BE2C (cell line): ENCODE results near the gene GJB4.

ENCODE experiments used
- DNase-seq: peaks from one replicate; pipeline ENCODE4 v3.0.0-alpha.2; 2020
- H3K27me3 ChIP-seq: fragments of 250-450 bp; sonication (Bioruptor Pico); 2 replicates; pipeline ENCODE4 v1.5.1; 2020; ENCODE audit warnings: mild to moderate bottlenecking
- H3K36me3 ChIP-seq: fragments of 250-450 bp; sonication (Bioruptor Pico); 2 replicates; pipeline ENCODE4 v1.5.1; 2020; ENCODE audit warnings: mild to moderate bottlenecking
- H3K4me1 ChIP-seq: fragments of 250-450 bp; sonication (Bioruptor Pico); 2 replicates; pipeline ENCODE4 v1.5.1; 2020
- H3K4me3 ChIP-seq: 2 replicates; pipeline ENCODE4 v1.5.1; 2011; ENCODE audit warnings: low read depth, low read length
- H3K9me3 ChIP-seq: fragments of 250-450 bp; sonication (Bioruptor Pico); 2 replicates; pipeline ENCODE4 v1.5.1; 2020
- CTCF ChIP-seq: IDR thresholded peaks from 2 replicates; pipeline ENCODE4 v1.5.1; 2012; ENCODE audit warnings: mild to moderate bottlenecking, low read depth, low read length

Gene GJB4

DNA sequence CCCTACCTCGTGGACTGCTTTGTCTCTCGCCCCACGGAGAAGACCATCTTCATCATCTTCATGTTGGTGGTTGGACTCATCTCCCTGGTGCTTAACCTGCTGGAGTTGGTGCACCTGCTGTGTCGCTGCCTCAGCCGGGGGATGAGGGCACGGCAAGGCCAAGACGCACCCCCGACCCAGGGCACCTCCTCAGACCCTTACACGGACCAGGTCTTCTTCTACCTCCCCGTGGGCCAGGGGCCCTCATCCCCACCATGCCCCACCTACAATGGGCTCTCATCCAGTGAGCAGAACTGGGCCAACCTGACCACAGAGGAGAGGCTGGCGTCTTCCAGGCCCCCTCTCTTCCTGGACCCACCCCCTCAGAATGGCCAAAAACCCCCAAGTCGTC is 35.2 kb downstream of the GJB4 start:
- DNase-seq: no peak
- Histone ChIP-seq H3K27me3 (no peaks in the 10 kb centered on the region), H3K4me3 (no peak overlapping the region), H3K9me3 (no peaks in the 10 kb centered on the region), H3K36me3 (no peaks in the 10 kb centered on the region), H3K4me1 (no peaks in the 10 kb centered on the region)
- TF ChIP-seq CTCF: no peak

- H3K4me1 ChIP-seq: no peaks in the 10 kb centered on the region
- no peaks in the 10 kb centered on the region for H3K36me3 ChIP-seq
- no peak for DNase-seq
- no peak for TF ChIP-seq CTCF
- H3K27me3 ChIP-seq: no peaks in the 10 kb centered on the region
- no peak overlapping the region for H3K4me3 ChIP-seq
- H3K9me3 ChIP-seq: no peaks in the 10 kb centered on the region
Measured at GRCh38 chr1:34795916-34796315, 36.4 kb downstream of the GJB4 start.

- H3K4me1 ChIP-seq: no peaks in the 10 kb centered on the region
- H3K9me3 ChIP-seq: no peaks in the 10 kb centered on the region
- DNase-seq: no peak
- no peaks in the 10 kb centered on the region for H3K36me3 ChIP-seq
- TF ChIP-seq CTCF: no peak
- no peak overlapping the region for H3K4me3 ChIP-seq
- no peaks in the 10 kb centered on the region for H3K27me3 ChIP-seq
Measured at GRCh38 chr1:34796990-34797389, 37.5 kb downstream of the GJB4 start.

GRCh38 chr1:34800214-34800613 is 40.7 kb downstream of the GJB4 start:
- no peak for DNase-seq
- Histone ChIP-seq H3K36me3 (no peaks in the 10 kb centered on the region), H3K27me3 (no peaks in the 10 kb centered on the region), H3K4me1 (no peaks in the 10 kb centered on the region), H3K4me3 (no peak overlapping the region), H3K9me3 (no peaks in the 10 kb centered on the region)
- TF ChIP-seq CTCF: no peak

DNA sequence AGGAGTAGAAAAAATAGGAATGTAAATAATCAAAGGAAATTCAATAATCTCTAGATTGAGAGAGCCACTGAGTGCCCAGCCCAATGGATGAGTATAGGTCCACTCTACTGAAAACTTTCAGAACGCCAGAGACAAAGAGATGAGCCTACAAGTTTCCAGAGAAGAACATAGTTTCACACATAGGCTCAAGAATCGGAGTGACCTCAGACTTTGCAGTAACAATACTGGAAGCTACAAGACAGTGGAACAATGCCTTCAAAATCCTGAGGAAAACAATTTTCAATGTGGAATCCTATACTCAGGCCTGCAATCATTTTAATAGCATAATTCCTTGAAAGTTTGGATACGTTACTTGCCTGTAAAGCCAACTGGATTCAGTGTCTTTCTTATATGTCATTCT is 44.2 kb downstream of the GJB4 start:
- no peak for TF ChIP-seq CTCF
- Histone ChIP-seq H3K4me1 (no peaks in the 10 kb centered on the region), H3K4me3 (no peak overlapping the region), H3K27me3 (no peaks in the 10 kb centered on the region), H3K9me3 (no peaks in the 10 kb centered on the region), H3K36me3 (no peaks in the 10 kb centered on the region)
- DNase-seq: no peak

- Histone ChIP-seq H3K4me3 (no peak overlapping the region), H3K36me3 (no peaks in the 10 kb centered on the region), H3K27me3 (no peaks in the 10 kb centered on the region), H3K9me3 (no peaks in the 10 kb centered on the region), H3K4me1 (no peaks in the 10 kb centered on the region)
- no peak for TF ChIP-seq CTCF
- no peak for DNase-seq
Measured at GRCh38 chr1:34806396-34806795, 46.9 kb downstream of the GJB4 start.
